Measurements from ENCODE around the gene MAGEC2.

DNA sequence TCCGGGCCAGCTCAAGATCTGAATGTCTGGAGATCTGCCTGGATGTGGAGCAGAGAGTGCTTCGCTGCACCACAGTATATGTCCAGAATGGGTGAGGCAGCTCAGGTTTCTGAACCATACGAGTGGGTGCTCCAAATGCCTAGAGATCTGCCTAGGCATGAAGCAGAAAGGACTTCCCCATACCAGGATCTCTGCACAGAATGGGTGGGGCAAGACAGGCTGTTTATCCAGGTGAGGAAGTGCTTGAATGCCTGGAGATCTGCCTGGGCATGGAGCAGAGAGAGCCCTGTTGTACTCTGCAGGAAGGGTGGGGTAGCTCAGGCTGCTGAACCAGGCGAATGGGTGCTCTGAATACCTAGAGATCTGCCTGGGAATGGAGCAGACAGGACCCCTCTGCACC is 45.4 kb upstream of the MAGEC2 start:
- TF ChIP-seq, protein P1, sequence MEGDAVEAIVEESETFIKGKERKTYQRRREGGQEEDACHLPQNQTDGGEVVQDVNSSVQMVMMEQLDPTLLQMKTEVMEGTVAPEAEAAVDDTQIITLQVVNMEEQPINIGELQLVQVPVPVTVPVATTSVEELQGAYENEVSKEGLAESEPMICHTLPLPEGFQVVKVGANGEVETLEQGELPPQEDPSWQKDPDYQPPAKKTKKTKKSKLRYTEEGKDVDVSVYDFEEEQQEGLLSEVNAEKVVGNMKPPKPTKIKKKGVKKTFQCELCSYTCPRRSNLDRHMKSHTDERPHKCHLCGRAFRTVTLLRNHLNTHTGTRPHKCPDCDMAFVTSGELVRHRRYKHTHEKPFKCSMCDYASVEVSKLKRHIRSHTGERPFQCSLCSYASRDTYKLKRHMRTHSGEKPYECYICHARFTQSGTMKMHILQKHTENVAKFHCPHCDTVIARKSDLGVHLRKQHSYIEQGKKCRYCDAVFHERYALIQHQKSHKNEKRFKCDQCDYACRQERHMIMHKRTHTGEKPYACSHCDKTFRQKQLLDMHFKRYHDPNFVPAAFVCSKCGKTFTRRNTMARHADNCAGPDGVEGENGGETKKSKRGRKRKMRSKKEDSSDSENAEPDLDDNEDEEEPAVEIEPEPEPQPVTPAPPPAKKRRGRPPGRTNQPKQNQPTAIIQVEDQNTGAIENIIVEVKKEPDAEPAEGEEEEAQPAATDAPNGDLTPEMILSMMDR (IDR thresholded peaks at IDR 0.05; ENCODE audit: low read depth, low read length, poor library complexity, severe bottlenecking) = no peak
- no peak for TF ChIP-seq EZH2phosphoT487 (IDR thresholded peaks at IDR 0.05; ENCODE audit: borderline replicate concordance, low read length)

Data from DOHH2 (cell line).